Bone marrow (tissue), 2 donors: ENCODE measurements around the gene TNFRSF12A.

Experiments used
- DNase-seq, 2 donors: peaks; one replicate each; lab custom pipeline; 2025; lab: John Stamatoyannopoulos, UW

TNFRSF12A gene

GRCh38 chr16:3026609-3027488 lies 6.7 kb downstream of the TNFRSF12A start:
- no peak for DNase-seq

GRCh38 chr16:3027489-3027795 lies 7.3 kb downstream of the TNFRSF12A start:
- no peak for DNase-seq

- peak in 1 of 2 donors; percentile 38 for DNase-seq
Measured at GRCh38 chr16:3027983-3028715, 8.0 kb downstream of the TNFRSF12A start.

DNA sequence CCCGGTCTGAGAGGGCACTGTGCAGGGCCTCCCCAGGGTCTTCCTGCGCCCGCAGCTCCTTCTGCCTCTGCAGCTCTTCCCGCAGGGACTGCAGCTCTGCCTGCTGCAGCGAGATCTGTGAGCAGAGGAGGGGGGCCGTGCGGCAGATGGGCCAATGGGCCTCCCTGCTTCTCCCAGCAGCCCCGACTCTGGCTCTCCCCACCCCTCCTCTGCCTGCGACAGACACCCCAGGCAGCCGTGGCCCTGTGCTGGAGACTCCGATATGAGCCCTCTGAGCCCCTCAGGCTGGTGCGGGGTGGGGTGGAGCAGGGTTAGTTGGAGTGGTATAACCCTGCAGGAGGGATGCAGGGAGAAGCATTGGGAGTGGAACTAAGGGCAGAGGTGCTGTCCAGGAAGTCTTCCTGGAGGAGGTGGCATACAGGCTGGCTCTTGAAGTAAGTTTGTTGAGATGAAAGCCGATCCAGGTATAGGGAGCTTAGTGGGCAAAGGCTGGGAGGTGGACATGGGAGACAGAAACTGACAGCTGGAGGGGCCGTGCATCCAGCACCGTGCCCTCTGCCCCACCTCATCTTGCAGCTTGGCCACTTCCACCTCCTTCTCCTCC lies 8.7 kb downstream of the TNFRSF12A start:
- no peak for DNase-seq

DNA sequence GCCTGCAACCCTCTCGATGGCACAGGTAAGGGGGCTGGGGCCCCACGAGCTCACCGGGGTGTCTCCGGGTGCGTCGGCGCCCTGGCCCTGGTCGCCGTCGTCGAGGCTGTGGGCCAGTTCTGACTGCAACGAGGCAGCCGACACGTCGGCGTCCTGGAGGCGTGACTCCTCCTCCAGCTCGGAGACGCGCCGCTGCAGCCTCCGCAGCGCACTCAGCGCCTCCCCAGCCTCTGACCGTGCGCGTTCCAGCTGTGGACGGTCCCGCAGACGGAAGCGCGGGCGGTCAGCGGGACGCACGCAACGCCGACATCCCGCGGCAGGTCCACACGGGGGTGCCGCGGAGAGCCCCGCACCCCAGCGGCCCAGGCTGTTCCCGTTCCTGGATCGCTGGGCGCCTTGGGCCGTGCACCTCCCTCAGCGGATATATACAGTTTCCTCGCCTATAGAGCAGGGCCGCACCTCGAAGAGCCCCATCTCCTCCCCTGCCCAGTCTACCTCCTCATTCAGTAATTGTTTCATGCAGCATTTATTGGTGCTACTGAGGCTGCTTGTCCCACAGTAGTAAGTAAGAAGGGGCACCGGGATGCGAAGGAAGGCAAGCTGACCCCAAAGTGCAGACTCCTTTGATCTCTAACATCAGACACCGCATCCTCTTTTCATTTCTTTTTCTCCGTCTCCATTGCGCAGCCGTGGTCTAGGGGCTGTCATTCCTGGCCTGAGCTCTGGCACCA lies 9.5 kb downstream of the TNFRSF12A start:
- DNase-seq = no peak

DNA sequence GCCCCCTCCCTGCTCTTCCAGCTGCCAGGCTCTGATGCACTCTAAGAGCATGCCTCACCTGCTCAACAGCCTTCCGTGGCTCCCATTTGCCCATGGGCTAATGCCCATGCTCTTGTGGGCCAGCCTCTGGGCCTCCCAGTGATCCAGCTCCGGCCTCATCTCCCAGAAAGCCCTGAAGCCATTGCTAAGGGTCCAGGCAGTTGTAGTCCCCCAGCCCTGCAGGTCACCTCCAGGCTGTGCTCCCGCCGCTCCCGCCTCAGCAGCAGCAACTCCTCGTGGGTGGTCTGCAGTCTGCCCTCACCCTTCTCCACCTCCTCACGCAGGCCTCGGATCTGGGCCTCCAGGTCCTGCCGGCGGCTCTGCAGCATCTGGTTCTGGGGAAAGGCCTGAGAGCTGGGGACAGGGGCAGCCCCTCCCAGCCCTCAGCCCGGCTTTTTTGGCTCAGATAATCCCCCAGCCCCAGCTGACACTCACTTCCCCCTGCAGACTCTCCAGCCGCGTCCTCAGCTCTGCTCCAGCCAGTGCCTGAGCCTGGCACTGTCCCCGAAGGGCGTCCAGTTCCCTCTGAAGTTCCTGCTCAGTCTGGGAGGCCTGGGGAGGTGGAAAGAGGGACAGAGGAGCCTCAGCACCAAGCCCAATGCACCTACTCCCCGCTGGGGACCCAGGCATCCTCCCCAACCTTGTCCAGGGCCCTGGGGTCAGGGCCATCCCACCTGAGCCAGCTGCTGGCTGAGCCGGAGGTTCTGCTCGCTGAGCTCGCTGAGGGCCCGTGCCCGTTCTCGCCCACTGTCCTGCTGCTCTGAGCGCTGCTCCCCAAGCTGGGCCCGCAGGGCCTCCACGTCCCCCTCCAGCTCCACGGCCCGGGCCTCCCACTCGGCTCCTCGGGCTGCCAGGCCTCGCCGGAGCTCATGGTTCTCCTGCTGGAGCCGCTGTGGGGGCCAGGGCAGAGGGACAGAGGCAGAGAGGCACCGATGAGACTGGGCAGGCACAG lies 10.3 kb downstream of the TNFRSF12A start:
- no peak for DNase-seq

GRCh38 chr16:3032624-3033023 lies 12.5 kb downstream of the TNFRSF12A start:
- no peak for DNase-seq

DNA sequence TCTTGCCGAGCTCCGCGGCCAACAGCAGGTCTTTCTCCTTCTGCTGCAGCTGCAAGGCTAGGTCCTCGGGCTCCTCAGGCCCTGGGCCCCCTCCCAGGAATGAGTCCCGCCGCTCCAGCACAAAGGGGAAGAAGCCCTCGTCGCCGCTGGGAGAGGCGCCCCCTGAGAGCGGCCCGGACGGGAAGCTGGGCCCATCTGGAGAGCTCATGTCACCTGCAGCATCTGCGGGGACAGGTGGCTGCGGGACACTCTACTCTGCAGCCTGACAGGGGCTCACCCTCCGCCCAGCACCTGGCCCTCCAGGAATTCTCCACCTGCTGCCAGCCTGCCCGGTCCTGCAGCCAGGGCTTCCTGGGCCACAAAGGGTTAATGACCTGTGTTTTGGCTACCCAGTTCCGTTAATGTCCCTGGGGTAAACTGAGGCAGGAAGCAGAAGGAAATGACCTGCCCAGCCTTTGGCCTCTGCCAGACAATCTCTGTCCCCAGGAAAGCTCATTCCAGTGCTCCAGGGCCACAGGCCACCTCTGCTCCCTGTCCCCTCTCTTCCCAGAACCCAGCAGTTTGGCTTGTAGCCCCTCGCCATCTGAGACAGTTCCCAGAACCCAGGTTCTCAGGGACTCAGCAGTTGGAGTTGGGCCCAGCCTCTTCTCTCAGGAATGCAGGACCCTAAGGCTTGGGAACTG lies 15.3 kb downstream of the TNFRSF12A start:
- no peak for DNase-seq

- DNase-seq = no peak
Measured at GRCh38 chr16:3035972-3036725, 16.0 kb downstream of the TNFRSF12A start.

GRCh38 chr16:3036726-3037315 lies 16.7 kb downstream of the TNFRSF12A start, which contains the start of gene BICDL2:
Gene BICDL2, minus strand, starts transcription at chr16:3036944. Its CDS starts 1,448 bp downstream, at chr16:3035496.
- no peak for DNase-seq

- no peak for DNase-seq
Measured at GRCh38 chr16:3038256-3038655, 18.1 kb downstream of the TNFRSF12A start.

- no peak for DNase-seq
Measured at GRCh38 chr16:3038896-3039295, 18.7 kb downstream of the TNFRSF12A start.

DNA sequence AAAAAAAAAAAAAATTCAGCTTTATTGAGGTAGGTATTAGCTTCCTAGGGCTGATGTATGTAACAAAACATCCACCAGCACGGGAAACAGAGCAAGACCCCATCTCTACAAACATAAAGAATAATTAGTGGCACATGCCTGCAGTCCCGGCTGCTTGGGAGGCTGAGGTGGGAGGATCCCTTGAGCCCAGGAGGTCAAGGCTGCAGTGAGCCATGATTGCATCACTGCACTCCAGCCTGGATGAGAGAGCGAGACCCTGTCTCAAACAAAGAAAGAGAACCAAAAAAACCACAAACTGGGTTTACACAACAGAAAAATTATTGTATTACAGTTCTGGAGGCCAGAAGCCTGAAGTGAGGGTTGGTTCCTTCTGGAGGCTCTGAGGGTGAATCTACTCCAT lies 22.2 kb downstream of the TNFRSF12A start:
- DNase-seq = no peak

GRCh38 chr16:3044708-3045107 lies 24.5 kb downstream of the TNFRSF12A start:
- DNase-seq = no peak

- peak in 1 of 2 donors; percentile 24 for DNase-seq
Measured at GRCh38 chr16:3045758-3046640, 25.8 kb downstream of the TNFRSF12A start, which contains the start of gene MMP25. Gene MMP25, plus strand, starts transcription at chr16:3046561. Its CDS starts 357 bp downstream, at chr16:3046918.

GRCh38 chr16:3046641-3047386 lies 26.6 kb downstream of the TNFRSF12A start:
- DNase-seq = no peak

- DNase-seq = no peak
Measured at GRCh38 chr16:3047387-3047720, 27.2 kb downstream of the TNFRSF12A start.
